Skeletal muscle tissue (tissue), 4 donors: Measurements from ENCODE around the gene NFATC1. TPM values are rescaled to one million over a fixed set of nuclear protein-coding genes. Genes with fewer than 3 reads are reported as not detected.

Experiments used
- H3K27ac ChIP-seq: one replicate; pipeline ENCODE4 v1.7.0; 2013; ENCODE audit warnings: mild to moderate bottlenecking, low read depth, low read length, inconsistent platforms
- H3K27me3 ChIP-seq, 3 donors: one replicate each; pipeline ENCODE4 v1.7.0; 2013; ENCODE audit warnings: low read length in 3 of 3; ENCODE audit not compliant: control insufficient read depth in 3 of 3, insufficient read depth in 3 of 3
- H3K36me3 ChIP-seq, 3 donors: one replicate each; pipeline ENCODE4 v1.7.0; 2013; ENCODE audit warnings: low read length in 3 of 3; ENCODE audit not compliant: control insufficient read depth in 3 of 3, insufficient read depth in 3 of 3
- H3K4me1 ChIP-seq, 3 donors: one replicate each; pipeline ENCODE4 v1.7.0; 2013; ENCODE audit warnings: low read length in 3 of 3, mild to moderate bottlenecking in 3 of 3; ENCODE audit not compliant: control insufficient read depth in 3 of 3, insufficient read depth in 3 of 3
- H3K4me3 ChIP-seq, 3 donors: one replicate each; pipeline ENCODE4 v1.7.0; 2013; ENCODE audit warnings: low read length in 3 of 3
- H3K9ac ChIP-seq, 3 donors: one replicate each; pipeline ENCODE4 v1.7.0; 2013; ENCODE audit warnings: low read length in 3 of 3, mild to moderate bottlenecking in 3 of 3, moderate library complexity in 2 of 3, low read depth in 1 of 3
- H3K9me3 ChIP-seq, 3 donors: one replicate each; pipeline ENCODE4 v1.7.0; 2013; ENCODE audit warnings: low read length in 3 of 3; ENCODE audit not compliant: control insufficient read depth in 3 of 3
- total RNA-seq: library from RNA; depleted of rRNA; stranded (reverse); fragments of >200 nt; gene quantifications from one replicate; pipeline ENCODE4 v1.2.3, GENCODE V29; 2014
- donor health status: Osteomylitis.

NFATC1 gene
- total RNA-seq, 1 donor from 2014 or later: 10.4 TPM

GRCh38 chr18:79560861-79561210 is 165.1 kb downstream of the NFATC1 start:
- Histone ChIP-seq H3K9ac (no peak overlapping the region), H3K27me3 (peaks cover 0 to 11% (median 0%) of the 10 kb centered on the region in 3 donors), H3K4me1 (no peaks in the 10 kb centered on the region), H3K36me3 (no peaks in the 10 kb centered on the region), H3K4me3 (no peak overlapping the region), H3K9me3 (no peaks in the 10 kb centered on the region), H3K27ac (no peak overlapping the region)

GRCh38 chr18:79563949-79564348 is 168.2 kb downstream of the NFATC1 start:
- Histone ChIP-seq H3K27me3 (peaks cover 0 to 8% (median 0%) of the 10 kb centered on the region in 3 donors), H3K27ac (no peak overlapping the region), H3K9me3 (no peaks in the 10 kb centered on the region), H3K4me1 (peaks cover 13 to 18% (median 14%) of the 10 kb centered on the region in 3 donors), H3K36me3 (no peaks in the 10 kb centered on the region), H3K9ac (no peak overlapping the region), H3K4me3 (no peak overlapping the region)

GRCh38 chr18:79564441-79564840 is 168.7 kb downstream of the NFATC1 start:
- Histone ChIP-seq H3K27ac (no peak overlapping the region), H3K4me1 (peaks cover 14 to 18% (median 14%) of the 10 kb centered on the region in 3 donors), H3K27me3 (peaks cover 0 to 3% (median 0%) of the 10 kb centered on the region in 3 donors), H3K4me3 (no peak overlapping the region), H3K36me3 (no peaks in the 10 kb centered on the region), H3K9ac (no peak overlapping the region), H3K9me3 (no peaks in the 10 kb centered on the region)

GRCh38 chr18:79566771-79567431 is 171.2 kb downstream of the NFATC1 start:
- H3K9ac ChIP-seq: peak overlapping the region in 1 of 3 donors; percentile 66
- H3K4me1 ChIP-seq: peaks cover 14 to 20% (median 18%) of the 10 kb centered on the region in 3 donors
- no peaks in the 10 kb centered on the region for H3K27me3 ChIP-seq
- H3K9me3 ChIP-seq: no peaks in the 10 kb centered on the region
- peak overlapping the region in 1 of 3 donors; percentile 54 for H3K4me3 ChIP-seq
- H3K27ac ChIP-seq: peak overlapping the region; percentile 75
- H3K36me3 ChIP-seq: no peaks in the 10 kb centered on the region

- H3K9ac ChIP-seq: peak overlapping the region; percentile 15 to 66 (median 19)
Observed at GRCh38 chr18:79567481-79568147, 171.9 kb downstream of the NFATC1 start.

GRCh38 chr18:79568543-79569205 is 172.9 kb downstream of the NFATC1 start:
- Histone ChIP-seq H3K9ac (no peak overlapping the region), H3K9me3 (peaks cover 7 to 10% (median 9%) of the 10 kb centered on the region in 3 donors), H3K4me1 (peaks cover 14 to 20% (median 18%) of the 10 kb centered on the region in 3 donors), H3K27ac (no peak overlapping the region), H3K27me3 (no peaks in the 10 kb centered on the region), H3K36me3 (peaks cover 0 to 2% (median 0%) of the 10 kb centered on the region in 3 donors), H3K4me3 (no peak overlapping the region)

More at GRCh38 chr18:79567481-79568147, 171.9 kb downstream of the NFATC1 start:
- H3K4me3 ChIP-seq: peak overlapping the region; percentile 36 to 54 (median 51)
- peaks cover 14 to 20% (median 18%) of the 10 kb centered on the region in 3 donors for H3K4me1 ChIP-seq
- H3K36me3 ChIP-seq: no peaks in the 10 kb centered on the region
- H3K9me3 ChIP-seq: peaks cover 0 to 1% (median under 1%) of the 10 kb centered on the region in 3 donors
- H3K27ac ChIP-seq: peak overlapping the region; percentile 75
- H3K27me3 ChIP-seq: no peaks in the 10 kb centered on the region

- Histone ChIP-seq H3K9ac (no peak overlapping the region), H3K4me1 (peaks cover 15 to 21% (median 18%) of the 10 kb centered on the region in 3 donors), H3K9me3 (peaks cover 7 to 13% (median 10%) of the 10 kb centered on the region in 3 donors), H3K27me3 (no peaks in the 10 kb centered on the region), H3K4me3 (no peak overlapping the region), H3K27ac (no peak overlapping the region), H3K36me3 (peaks cover 0 to 2% (median 0%) of the 10 kb centered on the region in 3 donors)
Observed at GRCh38 chr18:79569720-79570119, 174.0 kb downstream of the NFATC1 start.

- H3K4me3 ChIP-seq: no peak overlapping the region
- peaks cover 0 to 2% (median 0%) of the 10 kb centered on the region in 3 donors for H3K36me3 ChIP-seq
- H3K27ac ChIP-seq: peak overlapping the region; percentile 51
- no peak overlapping the region for H3K9ac ChIP-seq
- H3K27me3 ChIP-seq: no peaks in the 10 kb centered on the region
- H3K4me1 ChIP-seq: peaks cover 19 to 25% (median 20%) of the 10 kb centered on the region in 3 donors
- H3K9me3 ChIP-seq: peaks cover 7 to 13% (median 10%) of the 10 kb centered on the region in 3 donors
Observed at GRCh38 chr18:79570266-79571201, 174.8 kb downstream of the NFATC1 start.
